Brain microvascular endothelial cell (primary cell): ENCODE results near the gene PTGES2.
A peak's percentile ranks its signal among the peaks of the same experiment; 100 is the strongest.

Experiments
- DNase-seq: peaks from one replicate; pipeline ENCODE4 v3.0.0-alpha.2; 2020
- H3K27ac ChIP-seq: fragments of 250-450 bp; sonication (Bioruptor Pico); 2 replicates; pipeline ENCODE4 v1.5.1; 2020; ENCODE audit warnings: mild to moderate bottlenecking, moderate library complexity
- H3K27me3 ChIP-seq: fragments of 250-450 bp; sonication (Bioruptor Pico); replicated peaks from 2 replicates; pipeline ENCODE4 v1.5.1; 2020; ENCODE audit warnings: mild to moderate bottlenecking
- H3K36me3 ChIP-seq: fragments of 250-450 bp; sonication (Bioruptor Pico); replicated peaks from 2 replicates; pipeline ENCODE4 v1.5.1; 2020; ENCODE audit warnings: mild to moderate bottlenecking
- H3K4me3 ChIP-seq: 2 replicates; pipeline ENCODE4 v1.5.1; 2011; ENCODE audit warnings: low read depth, mild to moderate bottlenecking, control low read depth, low read length, moderate library complexity
- CTCF ChIP-seq: IDR thresholded peaks from 2 replicates; pipeline ENCODE4 v1.5.1; 2011; ENCODE audit warnings: low read depth, mild to moderate bottlenecking, moderate library complexity, low read length, control low read depth, inconsistent platforms; ENCODE audit errors: missing control alignments
- in situ Hi-C: cut with HindIII; loops from 2 replicates; pipeline ENCODE4 v1.10.0; 2017; ENCODE audit warnings: low sequenced_read_pairs, low pct_ligation_motif_present

PTGES2 gene

GRCh38 chr9:128127568-128127989, at the start of gene PTGES2:
TSS of gene PTGES2 (minus strand) at chr9:128127729. CDS start at chr9:128127717, 12 bp downstream.
- Histone ChIP-seq H3K36me3 (peaks cover 11% of the 10 kb centered on the region), H3K4me3 (peak within 1 kb of the TSS; percentile 87), H3K27ac (peak within 1 kb of the TSS; percentile 98), H3K27me3 (no peaks in the 10 kb centered on the region)
- in situ Hi-C loops, result no loop called here
- no peak for TF ChIP-seq CTCF
- DNase-seq, result peak; percentile 68

GRCh38 chr9:128175726-128176125, 48.2 kb upstream of the PTGES2 start:
- in situ Hi-C loops, result no loop called here

GRCh38 chr9:128175102-128175563, 47.6 kb upstream of the PTGES2 start:
- Histone ChIP-seq H3K27me3 (no peaks in the 10 kb centered on the region), H3K36me3 (peaks cover 55% of the 10 kb centered on the region)

More at GRCh38 chr9:128175726-128176125, 48.2 kb upstream of the PTGES2 start:
- no peak for DNase-seq
- TF ChIP-seq CTCF, result no peak
- Histone ChIP-seq H3K27me3 (no peaks in the 10 kb centered on the region), H3K36me3 (peaks cover 61% of the 10 kb centered on the region), H3K27ac (no peak overlapping the region), H3K4me3 (no peak overlapping the region)

GRCh38 chr9:128174062-128174461, 46.5 kb upstream of the PTGES2 start:
- H3K36me3 ChIP-seq, result peaks cover 54% of the 10 kb centered on the region
- in situ Hi-C loops, result no loop called here
- TF ChIP-seq CTCF, result no peak
- no peaks in the 10 kb centered on the region for H3K27me3 ChIP-seq
- no peak for DNase-seq
- H3K27ac ChIP-seq, result no peak overlapping the region
- no peak overlapping the region for H3K4me3 ChIP-seq

More at GRCh38 chr9:128175102-128175563, 47.6 kb upstream of the PTGES2 start:
- no peak for DNase-seq
- no peak overlapping the region for H3K27ac ChIP-seq
- in situ Hi-C loops, result no loop called here
- no peak overlapping the region for H3K4me3 ChIP-seq
- TF ChIP-seq CTCF, result no peak

GRCh38 chr9:128169925-128170324, 42.4 kb upstream of the PTGES2 start:
- Histone ChIP-seq H3K27me3 (no peaks in the 10 kb centered on the region), H3K27ac (no peak overlapping the region), H3K36me3 (peaks cover 53% of the 10 kb centered on the region), H3K4me3 (no peak overlapping the region)
- in situ Hi-C loops, result no loop called here
- DNase-seq, result no peak
- TF ChIP-seq CTCF, result no peak

- in situ Hi-C loops, result no loop called here
- DNase-seq, result no peak
- no peak for TF ChIP-seq CTCF
- Histone ChIP-seq H3K36me3 (peaks cover 56% of the 10 kb centered on the region), H3K4me3 (no peak overlapping the region), H3K27ac (no peak overlapping the region), H3K27me3 (no peaks in the 10 kb centered on the region)
Observed at GRCh38 chr9:128169492-128169891, 42.0 kb upstream of the PTGES2 start.
